A204.1 (cell line): Measurements from ENCODE around the gene C3orf18.

ENCODE experiments used
- FAIRE-seq: peaks from 2 replicates; lab custom pipeline; 2012; peaks lifted over from hg19 to GRCh38; lab: Jason Lieb, UNC

The C3orf18 gene

GRCh38 chr3:50577348-50577747 is 9.8 kb upstream of the C3orf18 start:
- FAIRE-seq, result no peak

GRCh38 chr3:50575372-50575771 is 7.8 kb upstream of the C3orf18 start:
- FAIRE-seq, result no peak

- no peak for FAIRE-seq
Observed at GRCh38 chr3:50574444-50574831, 6.9 kb upstream of the C3orf18 start.

GRCh38 chr3:50573566-50574443 is 6.3 kb upstream of the C3orf18 start:
- FAIRE-seq, result no peak

GRCh38 chr3:50572801-50573371 is 5.3 kb upstream of the C3orf18 start:
- no peak for FAIRE-seq

GRCh38 chr3:50572158-50572557 is 4.6 kb upstream of the C3orf18 start:
- FAIRE-seq, result no peak

GRCh38 chr3:50571486-50571885 is 3.9 kb upstream of the C3orf18 start:
- no peak for FAIRE-seq

- FAIRE-seq, result no peak
Observed at GRCh38 chr3:50570508-50571279, 3.1 kb upstream of the C3orf18 start.

- FAIRE-seq, result peak; percentile 95
Observed at GRCh38 chr3:50568947-50569749, 1.6 kb upstream of the C3orf18 start, which contains the start of gene HEMK1. Gene HEMK1 (plus strand): TSS chr3:50569522. CDS start chr3:50571105, 1,583 bp downstream.

GRCh38 chr3:50567011-50567385 is 549 bp downstream of the C3orf18 start:
- no peak for FAIRE-seq

GRCh38 chr3:50564321-50564720 is 3.2 kb downstream of the C3orf18 start:
- no peak for FAIRE-seq

- FAIRE-seq, result no peak
Observed at GRCh38 chr3:50563867-50564266, 3.7 kb downstream of the C3orf18 start.

GRCh38 chr3:50562861-50563260 is 4.7 kb downstream of the C3orf18 start:
- no peak for FAIRE-seq

- no peak for FAIRE-seq
Observed at GRCh38 chr3:50559702-50560101, 7.8 kb downstream of the C3orf18 start.

GRCh38 chr3:50557915-50558314 is 9.6 kb downstream of the C3orf18 start:
- FAIRE-seq, result no peak

GRCh38 chr3:50557106-50557505 is 10.4 kb downstream of the C3orf18 start:
- no peak for FAIRE-seq

- no peak for FAIRE-seq
Observed at GRCh38 chr3:50554553-50554952, 13.0 kb downstream of the C3orf18 start.

GRCh38 chr3:50552598-50552997 is 14.9 kb downstream of the C3orf18 start:
- no peak for FAIRE-seq

- FAIRE-seq, result no peak
Observed at GRCh38 chr3:50551681-50552435, 15.7 kb downstream of the C3orf18 start.

- no peak for FAIRE-seq
Observed at GRCh38 chr3:50551054-50551659, 16.4 kb downstream of the C3orf18 start.
